Loucy (cell line): Measurements from ENCODE around the gene OR11A1.

ENCODE experiments used
- H2AFZ ChIP-seq: fragments of 200-600 bp; sonication (generic); 2 replicates; pipeline ENCODE4 v1.6.0; 2016; ENCODE audit warnings: antibody characterized with exemption, mild to moderate bottlenecking, low read length, moderate library complexity
- H3F3A ChIP-seq: fragments of 200-600 bp; 2 replicates; pipeline ENCODE4 v1.6.0; 2016; ENCODE audit warnings: antibody characterized with exemption, low read depth, mild to moderate bottlenecking
- H3K27me3 ChIP-seq: fragments of 200-600 bp; sonication (generic); 2 replicates; pipeline ENCODE4 v1.6.1; 2014; ENCODE audit warnings: low read length, mild to moderate bottlenecking; ENCODE audit not compliant: insufficient read depth, poor library complexity, severe bottlenecking
- H3K36me3 ChIP-seq: fragments of 200-600 bp; sonication (generic); 2 replicates; pipeline ENCODE4 v1.6.1; 2016; ENCODE audit warnings: low read length; ENCODE audit not compliant: insufficient read depth
- H3K4me1 ChIP-seq: fragments of 200-600 bp; sonication (generic); 2 replicates; pipeline ENCODE4 v1.5.1; 2014; ENCODE audit warnings: low read length, mild to moderate bottlenecking; ENCODE audit not compliant: insufficient read depth, poor library complexity, severe bottlenecking
- H3K4me2 ChIP-seq: fragments of 200-600 bp; sonication (generic); 2 replicates; pipeline ENCODE4 v1.6.0; 2014; ENCODE audit warnings: antibody characterized with exemption, low read length, low read depth, mild to moderate bottlenecking; ENCODE audit not compliant: poor library complexity, severe bottlenecking
- H3K4me3 ChIP-seq: fragments of 200-600 bp; sonication (generic); 2 replicates; pipeline ENCODE4 v1.5.1; 2014; ENCODE audit warnings: low read length, mild to moderate bottlenecking, mixed read lengths; ENCODE audit not compliant: poor library complexity, severe bottlenecking
- H3K79me2 ChIP-seq: fragments of 200-600 bp; sonication (generic); 2 replicates; pipeline ENCODE4 v1.6.1; 2014; ENCODE audit warnings: low read length; ENCODE audit not compliant: insufficient read depth
- H3K9ac ChIP-seq: fragments of 200-600 bp; sonication (generic); 2 replicates; pipeline ENCODE4 v1.6.0; 2014; ENCODE audit warnings: mild to moderate bottlenecking, low read depth, low read length, moderate library complexity; ENCODE audit not compliant: poor library complexity, severe bottlenecking
- H3K9me2 ChIP-seq: fragments of 200-600 bp; sonication (generic); replicated peaks from 2 replicates; pipeline ENCODE4 v1.6.1; 2016; ENCODE audit warnings: low read depth, low read length, mixed read lengths
- H3K9me3 ChIP-seq: fragments of 200-600 bp; sonication (generic); 2 replicates; pipeline ENCODE4 v1.6.1; 2014; ENCODE audit warnings: mild to moderate bottlenecking, antibody characterized with exemption, low read length, low read depth; ENCODE audit not compliant: insufficient read depth
- H4K20me1 ChIP-seq: fragments of 200-600 bp; sonication (generic); 2 replicates; pipeline ENCODE4 v1.6.0; 2014; ENCODE audit warnings: antibody characterized with exemption, low read length, mild to moderate bottlenecking; ENCODE audit not compliant: insufficient read depth, poor library complexity, severe bottlenecking
- CTCF ChIP-seq: fragments of 200-600 bp; sonication (generic); conservative IDR thresholded peaks from 2 replicates; pipeline ENCODE4 v1.5.1; 2014; ENCODE audit warnings: mild to moderate bottlenecking, antibody characterized with exemption, low read length
- EZH2phosphoT487 ChIP-seq: fragments of 200-600 bp; IDR thresholded peaks from 2 replicates; pipeline ENCODE4 v1.6.1; 2018; ENCODE audit warnings: antibody characterized with exemption, mild to moderate bottlenecking, moderate library complexity, borderline replicate concordance

The OR11A1 gene

GRCh38 chr6:29491574-29491973, 34.7 kb upstream of the OR11A1 start:
- Histone ChIP-seq H3K36me3 (no peaks in the 10 kb centered on the region), H3K27me3 (no peaks in the 10 kb centered on the region), H3K9ac (peak overlapping the region; percentile 5), H3K9me2 (no peaks in the 10 kb centered on the region), H3F3A (peaks cover 4% of the 10 kb centered on the region), H2AFZ (no peak overlapping the region), H3K4me3 (no peak overlapping the region), H4K20me1 (no peaks in the 10 kb centered on the region), H3K79me2 (no peaks in the 10 kb centered on the region), H3K9me3 (no peaks in the 10 kb centered on the region), H3K4me2 (peak overlapping the region; percentile 87), H3K4me1 (peaks cover 49% of the 10 kb centered on the region)
- TF ChIP-seq EZH2phosphoT487 = no peak
- no peak for TF ChIP-seq CTCF

- Histone ChIP-seq H3K27me3 (no peaks in the 10 kb centered on the region), H3F3A (peaks cover 4% of the 10 kb centered on the region), H3K9me2 (no peaks in the 10 kb centered on the region), H3K36me3 (no peaks in the 10 kb centered on the region), H3K4me3 (peak overlapping the region; percentile 60), H3K9ac (peak overlapping the region; percentile 60), H4K20me1 (no peaks in the 10 kb centered on the region), H3K4me1 (peaks cover 54% of the 10 kb centered on the region), H3K9me3 (no peaks in the 10 kb centered on the region), H2AFZ (no peak overlapping the region), H3K4me2 (peak overlapping the region; percentile 87), H3K79me2 (no peaks in the 10 kb centered on the region)
- TF ChIP-seq EZH2phosphoT487 (no peak), CTCF (no peak)
These were observed 33.7 kb upstream of the OR11A1 start for GRCh38 chr6:29490552-29490951.

GRCh38 chr6:29490055-29490454, 33.2 kb upstream of the OR11A1 start:
- no peak overlapping the region for H2AFZ ChIP-seq
- H3K79me2 ChIP-seq = no peaks in the 10 kb centered on the region
- peaks cover 54% of the 10 kb centered on the region for H3K4me1 ChIP-seq
- peak overlapping the region; percentile 60 for H3K9ac ChIP-seq
- no peaks in the 10 kb centered on the region for H3K9me2 ChIP-seq
- no peak for TF ChIP-seq CTCF
- TF ChIP-seq EZH2phosphoT487 = no peak
- peak overlapping the region; percentile 87 for H3K4me2 ChIP-seq
- no peaks in the 10 kb centered on the region for H3K27me3 ChIP-seq
- no peaks in the 10 kb centered on the region for H3K36me3 ChIP-seq
- no peaks in the 10 kb centered on the region for H3K9me3 ChIP-seq
- peaks cover 4% of the 10 kb centered on the region for H3F3A ChIP-seq
- H3K4me3 ChIP-seq = peak overlapping the region; percentile 60
- H4K20me1 ChIP-seq = no peaks in the 10 kb centered on the region
